NK-92 (cell line): ENCODE measurements around the gene RRP9.

ENCODE experiments used
- DNase-seq: peaks from one replicate; lab custom pipeline; 2025; ENCODE audit not compliant: unreplicated experiment; lab: John Stamatoyannopoulos, UW

RRP9 gene

DNA sequence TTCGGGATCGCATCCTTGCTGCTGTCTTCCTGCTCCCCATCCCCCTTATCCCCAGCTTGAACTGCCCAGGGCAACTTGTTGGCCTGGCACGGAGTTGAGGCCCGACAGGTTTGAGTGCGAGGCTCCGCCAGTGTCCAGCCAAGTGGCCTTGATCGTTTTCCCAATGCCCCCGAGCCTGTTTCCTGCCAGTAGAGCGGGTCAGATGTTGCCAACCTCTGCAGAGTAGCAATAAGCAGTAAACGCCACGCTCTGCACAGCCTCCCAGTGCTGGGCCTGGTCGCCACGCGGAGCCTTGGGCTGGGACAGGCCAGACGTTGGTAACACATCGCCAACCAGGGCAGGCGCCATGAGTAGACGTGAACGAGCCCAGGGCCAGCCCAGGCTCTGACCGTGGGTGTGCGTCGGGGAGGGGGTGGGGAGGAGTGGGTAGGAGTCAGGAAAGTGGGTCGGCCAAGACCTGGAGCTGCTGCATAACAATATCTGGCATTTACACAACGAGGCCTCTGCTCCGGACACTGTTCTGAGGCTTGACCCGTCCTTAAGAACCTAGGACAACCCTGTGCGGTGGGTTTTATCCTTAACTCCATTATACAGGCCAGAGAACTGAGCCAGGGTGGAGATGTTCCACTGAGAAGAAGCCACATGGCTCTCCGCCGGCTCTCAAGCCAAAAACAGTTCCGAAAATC is 32.7 kb upstream of the RRP9 start:
- no peak for DNase-seq

DNA sequence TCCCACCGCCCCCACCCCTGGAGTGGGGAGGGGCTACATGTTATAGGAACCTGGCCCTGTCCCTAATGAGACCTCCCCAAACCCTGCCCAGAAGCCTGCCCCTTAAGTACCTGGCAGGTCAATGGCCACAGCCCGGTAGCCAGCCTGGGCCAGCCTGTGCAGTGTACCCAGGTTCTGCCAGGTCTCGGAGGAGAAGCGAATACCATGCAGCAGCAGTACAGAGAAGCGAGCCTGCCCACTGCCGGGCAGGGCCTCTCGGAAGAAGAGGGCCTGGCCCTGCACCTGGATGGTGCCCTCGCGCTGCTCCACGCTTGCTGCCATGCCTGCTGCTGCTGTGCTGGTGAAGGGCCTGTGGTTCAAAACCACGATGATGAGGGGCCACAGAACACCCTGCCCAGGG is 29.6 kb upstream of the RRP9 start:
- no peak for DNase-seq

DNA sequence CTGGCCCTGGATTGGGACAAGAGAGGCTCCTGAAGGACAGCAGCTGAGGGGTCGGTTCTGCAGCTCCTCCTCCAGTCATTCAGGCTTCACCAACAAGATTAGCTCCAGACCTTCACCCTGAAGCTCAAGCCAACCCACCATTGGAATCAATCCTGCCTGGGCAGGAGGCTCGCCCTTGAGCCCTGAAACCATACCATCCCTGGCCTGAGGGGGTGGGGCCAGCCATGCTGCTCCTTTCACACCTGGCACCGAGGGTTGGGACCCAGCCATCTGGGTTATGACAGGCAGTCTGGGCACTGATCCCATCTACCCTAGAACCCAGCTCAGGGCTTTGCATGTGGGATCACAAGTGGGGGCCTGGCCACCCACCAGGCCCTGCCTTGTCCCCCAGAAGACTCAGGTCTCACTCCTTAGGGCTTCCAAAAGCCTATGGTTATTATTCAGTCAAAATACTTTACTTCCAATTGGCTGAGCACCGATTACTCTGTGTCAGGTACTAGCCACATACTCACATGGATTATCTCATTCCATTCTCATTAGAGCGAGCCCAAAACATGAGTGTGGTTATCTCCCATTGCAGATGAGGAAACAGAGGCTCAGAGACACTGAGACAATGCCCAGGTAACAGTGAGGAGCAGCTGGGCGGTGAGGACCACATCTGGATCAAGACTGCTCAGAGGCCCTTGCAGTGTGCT is 29.0 kb upstream of the RRP9 start:
- no peak for DNase-seq

DNA sequence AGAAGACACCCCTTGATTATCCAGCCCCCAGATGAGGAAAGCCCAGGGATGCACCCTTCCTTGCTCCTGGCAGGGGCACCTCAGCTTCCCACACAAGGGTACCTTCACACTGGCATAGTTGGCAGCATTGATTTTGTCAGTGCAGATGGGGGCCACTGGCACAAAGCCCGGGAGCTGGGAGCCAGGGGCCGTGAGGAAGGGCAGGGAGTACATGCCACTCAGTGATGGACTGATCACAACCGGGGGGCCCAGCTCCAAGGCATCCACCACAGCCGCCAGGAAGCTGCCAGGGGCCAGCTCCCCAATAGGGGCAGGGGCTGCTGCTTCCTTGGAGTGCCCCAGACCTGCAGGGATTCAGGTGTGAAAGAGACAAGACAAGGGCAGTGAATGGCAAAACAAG is 28.1 kb upstream of the RRP9 start:
- no peak for DNase-seq

DNA sequence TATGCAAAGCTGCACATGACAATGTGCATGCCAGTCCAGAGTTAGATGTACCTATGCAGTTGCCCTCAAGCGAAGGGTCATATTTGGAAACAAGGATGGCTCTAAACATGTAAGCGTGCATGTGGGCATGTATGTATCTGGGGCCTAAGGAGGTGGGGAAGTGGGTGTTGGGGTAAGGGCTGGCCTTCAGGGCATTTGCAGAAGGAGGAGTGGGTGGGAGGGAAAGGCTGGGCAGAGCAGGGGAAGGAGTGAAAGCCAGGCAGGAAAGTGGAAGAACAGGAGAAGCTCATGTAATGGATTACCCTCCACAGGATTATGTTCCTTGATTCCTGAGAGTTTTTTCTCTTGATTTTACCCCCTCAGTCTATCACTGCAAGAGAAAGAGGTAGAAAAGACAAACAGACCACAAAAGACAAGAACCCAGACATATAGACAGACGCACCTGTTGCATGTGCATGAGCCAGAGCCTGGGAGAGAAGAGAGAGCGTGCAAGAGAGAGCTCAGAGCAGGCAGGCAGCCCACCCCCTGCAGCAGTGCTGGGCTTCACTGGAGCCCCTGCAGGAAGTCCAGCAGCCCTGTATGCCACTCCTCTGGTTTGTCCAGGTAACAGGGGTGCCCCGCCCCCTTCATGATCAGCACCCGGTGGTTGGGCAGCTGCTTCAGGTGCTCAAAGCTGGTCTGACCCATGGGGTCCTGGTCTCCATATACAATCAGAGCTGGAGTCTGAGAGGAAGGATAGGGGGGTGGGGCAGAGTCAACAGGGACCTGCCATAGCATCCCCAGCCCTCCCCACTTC is 27.4 kb upstream of the RRP9 start:
- no peak for DNase-seq

DNA sequence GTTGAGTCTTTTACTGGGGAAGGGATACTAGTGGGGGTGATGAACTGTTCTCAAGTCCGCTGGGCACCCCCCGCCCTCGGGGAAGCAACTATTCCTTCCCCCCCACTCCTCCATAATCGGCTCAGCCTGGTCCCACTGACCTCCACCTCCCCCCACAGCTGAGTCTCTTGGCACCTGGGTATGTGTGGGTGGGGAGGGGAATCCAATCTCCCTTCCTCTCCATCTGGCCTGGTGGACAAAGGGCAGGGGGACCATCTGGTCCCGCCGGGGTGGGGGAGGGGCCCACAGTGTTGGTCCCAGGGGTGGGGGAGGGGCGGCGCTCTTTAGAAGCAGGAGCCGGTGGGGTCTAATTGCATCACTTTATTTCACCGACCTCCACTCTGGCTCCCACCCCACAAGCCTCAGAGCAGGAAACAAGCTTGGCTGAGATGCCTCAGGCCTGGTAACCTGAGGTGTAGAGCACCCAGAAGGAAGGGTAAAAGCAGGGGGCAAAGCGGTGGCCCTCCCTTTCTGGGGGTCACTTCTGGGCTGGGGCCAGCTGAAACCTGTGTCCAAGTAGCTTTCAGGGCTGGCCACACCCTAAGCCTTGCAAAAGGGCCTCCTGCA is 26.6 kb upstream of the RRP9 start:
- no peak for DNase-seq

DNA sequence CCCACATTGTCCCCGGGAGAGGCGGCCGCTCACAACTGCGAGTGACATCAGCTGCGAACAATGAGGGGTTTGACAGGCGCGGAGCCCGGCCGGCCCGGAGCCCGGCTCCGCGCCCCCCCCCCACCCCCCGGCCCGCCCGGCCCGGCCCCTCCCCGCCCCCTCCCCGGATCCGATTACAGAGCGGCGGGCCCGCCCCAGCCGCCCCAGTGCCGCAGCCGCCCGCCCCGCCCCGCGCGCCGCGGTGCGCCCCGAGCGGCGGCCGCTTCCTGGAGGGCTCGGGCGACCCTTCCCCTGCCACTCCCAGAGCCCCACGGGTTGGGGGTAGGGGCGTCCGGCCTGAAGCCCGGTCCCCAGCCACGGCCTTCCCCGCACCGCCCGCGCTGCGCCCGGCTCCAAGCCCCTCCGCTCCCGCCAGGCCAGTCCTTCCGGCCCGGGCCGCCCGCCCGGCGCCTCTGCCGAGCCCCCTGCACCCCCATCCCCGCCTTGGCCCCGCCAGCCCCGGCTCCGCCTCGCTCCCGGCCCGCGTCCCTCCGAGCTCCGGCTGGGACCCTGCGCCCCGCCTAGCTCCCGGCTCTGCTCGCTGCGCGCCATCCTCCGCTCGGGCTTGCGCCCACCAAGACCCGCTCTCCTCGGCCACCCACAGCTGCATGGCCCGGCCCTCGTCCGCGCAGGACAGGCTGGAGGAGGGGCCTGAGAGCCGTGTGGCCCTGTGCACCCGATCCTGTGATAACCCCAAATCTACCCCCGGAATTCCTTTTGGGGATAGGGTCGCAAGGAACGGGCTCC is 25.9 kb upstream of the RRP9 start, which contains the start of gene PCBP4:
Gene PCBP4, minus strand, starts transcription at position 71 of the 786 bp plus-strand sequence. CDS start 6,214 bp downstream, outside the sequence.
- DNase-seq = no peak

DNA sequence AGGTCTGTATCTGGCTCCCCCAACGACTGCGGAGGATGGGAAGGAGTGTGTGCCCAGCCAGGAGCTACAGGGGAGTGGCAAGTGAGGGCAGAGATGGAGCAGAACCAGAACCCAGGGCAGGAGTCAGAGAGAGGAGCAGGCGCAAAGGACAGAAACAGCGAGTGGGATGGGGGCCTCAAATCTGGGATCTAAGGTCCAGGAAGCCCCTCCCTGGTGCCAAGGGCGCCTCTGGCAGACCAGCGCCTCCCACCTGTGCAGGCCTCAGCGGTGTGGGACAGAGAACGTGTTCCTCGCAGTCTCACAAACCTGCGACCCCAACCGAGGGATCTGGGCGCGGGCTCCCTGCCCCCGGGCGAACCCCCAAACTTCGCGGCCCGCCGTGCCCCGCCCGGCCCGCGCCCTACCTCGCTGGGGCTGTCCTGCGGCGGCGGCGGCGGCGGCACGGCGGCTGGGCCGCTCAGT is 25.2 kb upstream of the RRP9 start:
- DNase-seq = no peak

DNA sequence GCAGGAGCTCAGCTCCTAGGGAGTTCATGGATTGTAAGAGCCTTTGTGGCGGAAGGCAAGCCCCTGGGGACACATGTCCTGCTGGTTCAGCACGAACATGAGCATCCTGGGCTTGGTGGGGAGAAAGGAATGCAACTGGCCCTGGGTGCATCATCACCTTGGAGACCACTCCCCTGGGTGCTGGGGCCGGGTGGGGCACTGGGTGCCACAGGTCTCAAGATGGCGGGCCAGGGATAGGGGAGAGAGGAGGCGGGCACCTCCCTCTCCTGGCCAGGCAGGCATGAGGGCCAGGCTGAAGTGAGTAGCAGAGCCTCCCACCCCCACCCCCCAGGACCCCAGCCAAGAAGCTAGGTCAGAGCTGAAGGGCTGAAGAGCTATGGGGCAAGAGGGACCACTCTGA is 24.8 kb upstream of the RRP9 start:
- DNase-seq = no peak

DNA sequence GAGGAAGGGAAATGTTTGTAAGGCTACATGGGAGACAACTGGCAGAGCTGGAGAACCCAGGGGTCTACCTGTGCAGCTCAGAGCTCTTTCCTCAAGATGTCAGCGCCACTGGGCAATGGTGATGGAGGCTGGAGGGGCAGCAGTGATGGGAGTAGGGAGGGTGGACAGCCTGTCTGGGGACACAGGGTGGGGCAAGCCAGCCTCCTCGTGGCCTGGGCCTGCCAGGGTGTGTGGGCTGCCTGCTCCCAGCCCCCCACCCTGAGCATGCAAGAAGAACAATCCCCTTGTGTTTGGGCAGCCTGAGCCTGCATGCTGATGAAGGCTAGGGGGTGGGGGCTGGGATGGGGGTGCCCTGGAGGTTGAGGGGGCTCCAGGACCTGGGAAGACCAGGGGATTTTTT is 24.3 kb upstream of the RRP9 start:
- no peak for DNase-seq

DNA sequence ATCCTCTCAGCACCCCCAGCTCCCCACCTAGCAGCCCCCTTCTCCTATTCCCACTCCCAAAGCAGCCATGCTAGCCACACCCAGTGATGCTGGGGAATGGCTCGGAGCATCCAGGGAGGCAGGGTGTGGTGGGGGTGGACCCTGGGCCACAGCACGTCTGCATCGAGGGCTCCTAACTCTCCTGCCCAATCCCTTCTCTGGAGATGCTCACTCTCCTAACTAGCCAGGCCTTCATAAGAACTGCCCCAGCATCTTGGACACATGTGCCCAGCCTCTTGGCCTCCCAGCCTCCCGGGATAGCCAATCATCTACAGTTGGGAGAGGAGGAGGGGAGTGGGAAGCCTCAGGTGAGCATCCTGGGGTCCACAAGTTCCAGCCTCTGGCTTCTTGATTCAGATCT is 22.8 kb upstream of the RRP9 start:
- no peak for DNase-seq

DNA sequence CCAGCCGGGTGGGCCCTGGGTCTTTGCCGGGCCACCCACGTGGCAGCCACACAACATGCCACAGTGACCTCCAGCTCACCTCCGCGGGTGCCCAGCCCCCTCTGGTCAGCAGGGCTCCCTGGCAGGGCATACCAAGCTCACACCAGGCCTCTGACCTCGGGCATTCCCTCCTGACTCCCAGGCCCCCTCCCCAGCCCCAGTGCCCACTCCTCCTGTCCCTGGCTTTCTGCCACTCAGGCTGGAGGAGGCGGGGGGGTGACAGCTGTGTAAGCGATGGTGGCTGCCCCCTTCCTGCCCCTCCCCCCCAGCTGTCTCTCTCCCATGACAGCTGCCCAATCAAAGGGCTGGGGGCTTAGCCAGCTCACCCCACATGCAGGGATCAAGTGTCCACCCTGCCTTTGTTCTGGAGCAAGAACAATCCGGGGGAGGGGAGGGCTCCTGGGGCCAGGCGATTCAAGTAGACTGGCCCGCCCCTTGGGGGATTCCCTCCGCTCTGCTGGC is 22.3 kb upstream of the RRP9 start:
- no peak for DNase-seq

DNA sequence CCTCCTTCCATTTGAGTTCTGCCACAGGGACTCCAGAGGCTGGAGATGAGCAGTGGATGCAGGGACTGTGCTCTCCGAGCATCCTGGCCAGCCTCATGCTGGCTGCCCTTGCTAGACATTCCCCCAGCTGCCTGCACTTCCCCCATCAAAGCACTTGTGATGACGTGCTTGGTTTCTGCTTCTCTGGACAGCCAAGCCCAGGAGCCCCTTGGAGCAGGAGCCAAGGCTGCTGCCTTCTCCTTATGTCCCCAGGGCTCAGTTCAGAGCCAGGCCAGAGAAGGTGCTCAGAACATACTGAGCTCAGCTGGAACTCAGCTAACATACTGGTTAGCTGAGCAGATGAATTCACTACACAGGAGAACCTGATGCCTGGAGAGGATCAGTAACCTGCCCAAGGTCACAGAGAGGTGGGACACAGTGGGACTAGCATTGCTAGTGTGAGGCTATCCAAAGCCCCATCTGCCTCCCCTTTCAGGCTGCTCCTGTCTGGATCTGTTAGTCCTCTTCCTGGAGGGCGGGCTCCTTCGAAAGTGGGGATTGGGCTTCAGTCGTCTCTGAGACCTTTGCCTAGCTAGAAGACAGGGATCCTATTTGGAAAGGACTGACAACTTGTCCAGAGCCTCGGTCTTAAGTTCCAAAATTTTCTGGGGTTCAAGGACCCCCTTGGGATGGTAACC is 21.3 kb upstream of the RRP9 start:
- no peak for DNase-seq

DNA sequence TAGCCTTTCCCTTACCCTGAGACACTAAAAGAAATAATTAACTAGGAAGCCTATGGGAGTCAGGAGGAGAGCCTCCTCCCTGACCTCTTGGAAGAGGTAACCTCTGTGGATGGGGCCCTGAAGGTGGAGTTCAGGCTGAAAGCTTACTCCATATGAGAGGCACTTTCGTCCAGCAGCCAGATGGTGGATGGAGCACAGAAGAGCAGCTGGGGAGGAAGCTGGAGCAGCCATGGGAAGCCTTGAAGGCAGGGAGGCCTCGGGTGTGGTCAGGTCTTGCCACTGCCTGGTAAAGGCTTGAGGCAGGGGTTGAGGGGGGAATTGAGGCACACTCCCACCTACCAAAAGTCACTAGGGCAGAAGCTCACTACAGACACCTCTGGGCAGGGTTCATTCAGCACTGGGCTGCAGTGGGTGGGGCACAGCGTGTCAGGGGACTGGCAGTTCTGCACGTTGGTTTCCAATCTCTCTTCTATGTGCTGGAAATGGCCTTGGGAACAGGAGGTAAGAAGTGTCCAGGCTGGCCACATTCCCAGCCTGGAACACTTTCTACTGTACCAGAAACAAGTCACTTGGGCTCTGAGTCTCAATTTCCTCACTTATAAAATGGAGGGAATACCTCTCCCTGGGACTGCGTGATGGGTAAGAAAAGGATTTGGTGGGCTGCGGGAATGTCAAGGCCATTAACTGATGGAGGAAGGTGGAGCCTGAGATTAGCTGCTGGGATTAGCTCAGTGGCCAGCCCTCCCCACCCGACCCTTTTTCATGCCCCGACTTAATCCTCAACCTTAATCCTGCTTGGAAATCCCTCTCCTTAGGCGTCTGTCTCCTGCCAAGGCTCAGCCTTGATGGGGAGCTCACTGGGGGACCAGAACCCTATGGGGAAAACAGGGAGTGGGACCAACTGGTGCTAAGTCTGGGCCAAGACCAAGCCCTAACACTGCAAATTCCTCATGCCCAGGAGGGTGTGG is 20.2 kb upstream of the RRP9 start:
- no peak for DNase-seq

DNA sequence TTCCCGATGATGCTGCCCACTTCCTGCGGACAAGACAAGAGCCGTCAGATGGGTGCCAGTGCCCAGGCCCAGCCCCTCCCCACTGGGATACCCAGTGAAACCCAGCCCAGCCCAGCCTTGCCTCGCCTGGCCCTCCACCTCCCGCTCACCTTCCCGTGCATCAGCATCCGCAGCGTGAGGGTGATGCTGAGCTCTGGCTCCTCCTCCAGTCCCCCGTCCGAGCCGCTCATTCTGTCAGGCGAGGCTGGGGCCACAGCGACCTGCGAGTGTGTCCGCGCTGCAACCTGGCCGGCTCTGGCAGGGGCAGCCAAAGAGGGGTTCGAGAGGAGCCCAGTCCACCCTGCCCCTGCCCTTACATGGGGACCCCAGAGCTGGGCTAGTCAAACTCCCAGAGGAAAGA is 19.3 kb upstream of the RRP9 start:
- no peak for DNase-seq

DNA sequence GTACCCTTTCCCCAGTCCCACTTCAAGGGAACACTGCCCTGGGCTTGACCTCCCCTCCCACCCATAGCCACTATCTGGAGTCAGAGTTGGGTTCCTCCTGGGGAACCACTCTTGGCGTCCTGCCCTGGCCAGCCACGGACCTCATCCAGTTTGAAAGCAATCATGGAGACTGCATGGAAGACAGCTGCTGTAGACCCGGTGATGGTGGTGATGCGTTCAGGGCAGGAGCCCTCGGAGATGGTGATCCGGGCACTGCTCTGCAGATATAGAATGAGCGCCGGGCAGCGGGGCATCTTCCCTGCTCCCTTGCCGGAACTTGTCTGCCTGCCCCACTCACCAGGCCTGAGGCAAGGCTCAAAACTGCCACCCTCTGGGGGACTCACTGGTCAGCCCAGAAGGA is 18.7 kb upstream of the RRP9 start:
- no peak for DNase-seq

DNA sequence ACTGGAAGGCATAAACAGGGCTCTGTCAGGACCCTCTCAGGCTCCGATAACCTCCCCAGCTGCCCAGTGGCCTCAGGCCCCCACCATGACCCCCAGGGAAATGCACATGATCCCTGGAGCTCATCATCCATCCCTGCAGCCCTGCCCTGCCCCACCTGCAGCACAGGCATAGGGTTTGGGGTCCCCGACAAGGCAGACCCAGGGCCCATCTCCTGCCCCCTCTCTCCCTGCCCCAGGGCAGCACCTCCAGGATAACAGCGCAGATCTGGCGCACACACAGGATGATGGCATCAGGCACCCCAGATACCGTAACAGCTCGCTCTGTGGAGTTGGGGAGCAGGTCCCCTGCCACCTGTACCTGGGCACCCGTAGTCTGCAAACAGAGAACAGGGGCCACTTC is 17.9 kb upstream of the RRP9 start:
- DNase-seq = no peak

DNA sequence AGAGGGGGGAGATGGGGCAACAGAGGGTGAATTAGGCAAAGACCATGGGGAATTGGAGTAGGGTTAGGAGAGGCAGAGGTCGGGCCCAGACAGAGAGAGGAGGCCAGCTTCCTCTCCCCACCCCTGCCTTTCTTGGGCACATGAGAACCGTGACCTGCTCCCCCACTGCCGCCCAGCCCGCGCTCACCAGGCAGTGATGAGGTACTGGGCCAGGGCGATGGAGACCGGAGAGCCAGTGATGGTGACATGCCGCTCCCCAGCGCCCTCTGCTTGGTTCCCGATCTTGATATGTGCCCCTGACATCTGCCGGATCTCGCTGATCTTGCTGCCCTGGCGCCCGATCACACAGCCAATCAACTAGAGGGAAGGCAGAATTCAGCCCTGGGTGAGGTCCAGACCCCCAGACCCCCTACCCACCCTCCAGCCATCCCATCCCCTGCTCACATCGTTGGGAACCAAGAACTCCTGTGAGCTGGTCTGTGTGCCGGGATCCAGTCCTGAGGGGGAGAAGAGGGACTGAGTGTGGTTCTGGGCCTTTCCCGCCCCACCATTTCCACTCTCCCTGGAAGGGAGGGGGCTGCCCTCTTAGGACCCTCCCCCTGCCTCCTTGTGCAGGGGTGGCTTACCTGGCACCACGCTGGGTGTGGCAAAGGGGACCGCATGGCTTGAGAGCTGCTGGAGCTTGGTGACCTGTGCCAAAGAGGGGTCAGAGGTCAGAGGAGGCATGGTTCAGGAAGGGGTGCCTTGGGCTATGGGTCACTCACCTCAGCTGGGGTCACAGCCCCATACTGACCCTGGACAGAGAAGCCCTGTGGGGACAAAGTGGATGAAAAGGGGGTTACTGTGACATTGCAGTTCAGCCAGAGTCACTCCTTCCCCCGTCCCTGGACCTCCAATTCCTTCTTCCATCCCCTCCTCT is 17.2 kb upstream of the RRP9 start:
- no peak for DNase-seq
